ENCODE measurements around the gene ELP4. TPM values are rescaled to one million over a fixed set of nuclear protein-coding genes. Genes with fewer than 3 reads are reported as not detected.

ELP4 gene
- total and polyA plus RNA-seq, 12 donors, result 9.8 to 19.5 (median 15.9) TPM

GRCh38 chr11:31477528-31478222, 31.9 kb upstream of the ELP4 start:
- no peak overlapping the region for H3K4me3 ChIP-seq
- no peak for TF ChIP-seq CTCF (IDR thresholded peaks at IDR 0.05)
- no peak for DNase-seq
- no peaks in the 10 kb centered on the region for H3K9me3 ChIP-seq
- 84 to 87% methylated on average over 6 of the region's 6 CpGs for WGBS, 2 donors
- H3K27ac ChIP-seq, result no peak overlapping the region
- H3K36me3 ChIP-seq, result no peaks in the 10 kb centered on the region
- no peak for ATAC-seq
- H3K4me1 ChIP-seq, result no peaks in the 10 kb centered on the region
- intact Hi-C loops (cut with DNase I), result no loop called here
- no peaks in the 10 kb centered on the region for H3K27me3 ChIP-seq

GRCh38 chr11:31478223-31478590, 31.4 kb upstream of the ELP4 start:
- 86 to 92% methylated on average over 2 of the region's 2 CpGs for WGBS, 2 donors
- DNase-seq (no peak), ATAC-seq (no peak)
- Histone ChIP-seq H3K4me3 (no peak overlapping the region), H3K27me3 (no peaks in the 10 kb centered on the region), H3K4me1 (no peaks in the 10 kb centered on the region), H3K36me3 (no peaks in the 10 kb centered on the region), H3K27ac (no peak overlapping the region), H3K9me3 (no peaks in the 10 kb centered on the region)
- no peak for TF ChIP-seq CTCF (IDR thresholded peaks at IDR 0.05)
- intact Hi-C loops (cut with DNase I), result no loop called here

- H3K27me3 ChIP-seq, result no peaks in the 10 kb centered on the region
- H3K36me3 ChIP-seq, result no peaks in the 10 kb centered on the region
- no peak for TF ChIP-seq CTCF (IDR thresholded peaks at IDR 0.05)
- 94 to 97% methylated on average over 4 of the region's 4 CpGs for WGBS, 2 donors
- H3K4me3 ChIP-seq, result no peak overlapping the region
- intact Hi-C loops (cut with DNase I), result no loop called here
- no peak for DNase-seq
- no peaks in the 10 kb centered on the region for H3K9me3 ChIP-seq
- no peak for ATAC-seq
- no peaks in the 10 kb centered on the region for H3K4me1 ChIP-seq
- no peak overlapping the region for H3K27ac ChIP-seq
Measured at GRCh38 chr11:31479066-31479465, 30.5 kb upstream of the ELP4 start.

- no peaks in the 10 kb centered on the region for H3K4me1 ChIP-seq
Measured at GRCh38 chr11:31480930-31481329, 28.6 kb upstream of the ELP4 start.

More at GRCh38 chr11:31480930-31481329, 28.6 kb upstream of the ELP4 start:
- WGBS, 2 donors, result 77 to 83% methylated on average over 3 of the region's 3 CpGs
- no peak for ATAC-seq
- TF ChIP-seq CTCF (IDR thresholded peaks at IDR 0.05), result no peak
- Histone ChIP-seq H3K27ac (no peak overlapping the region), H3K4me3 (no peak overlapping the region), H3K27me3 (no peaks in the 10 kb centered on the region), H3K36me3 (no peaks in the 10 kb centered on the region), H3K9me3 (no peaks in the 10 kb centered on the region)
- no peak for DNase-seq
- intact Hi-C loops (cut with DNase I), result loop anchor here in 1 of 10 donors (10.0 kb wide), 1 partner anchor 474 kb away; no protein-coding TSS in a partner anchor
